Neural cell (in vitro differentiated cells): ENCODE results near the gene MAP2K4. TPM values are rescaled to one million over a fixed set of nuclear protein-coding genes. Genes with fewer than 3 reads are reported as not detected.

Source experiments
- H2AFZ ChIP-seq: fragments of 200-600, 300-800 bp; sonication (generic), shearing (Covaris generic); 2 replicates; pipeline ENCODE4 v1.6.0; 2014; ENCODE audit warnings: low read depth, mild to moderate bottlenecking, antibody characterized with exemption, low read length, moderate library complexity
- H3F3A ChIP-seq: fragments of 200-600 bp; shearing (Covaris generic); 2 replicates; pipeline ENCODE4 v1.6.1; 2016; ENCODE audit warnings: mild to moderate bottlenecking, moderate library complexity, mixed read lengths, antibody characterized with exemption, low read length; ENCODE audit not compliant: insufficient read depth, poor library complexity, severe bottlenecking
- H3K27ac ChIP-seq: fragments of 200-600, 300-800 bp; sonication (generic), shearing (Covaris generic); 2 replicates; pipeline ENCODE4 v1.5.1; 2014; ENCODE audit warnings: mild to moderate bottlenecking, low read length, moderate library complexity
- H3K27me3 ChIP-seq: fragments of 300-800, 200-600 bp; sonication (generic), shearing (Covaris generic); 2 replicates; pipeline ENCODE4 v1.6.0; 2014; ENCODE audit warnings: mild to moderate bottlenecking, low read depth, low read length, moderate library complexity; ENCODE audit not compliant: insufficient read depth
- H3K36me3 ChIP-seq: fragments of 300-800, 200-600 bp; sonication (generic), shearing (Covaris generic); 2 replicates; pipeline ENCODE4 v1.5.1; 2014; ENCODE audit warnings: mild to moderate bottlenecking, antibody characterized with exemption, low read length, moderate library complexity; ENCODE audit not compliant: insufficient read depth
- H3K4me2 ChIP-seq: fragments of 300-800, 200-600 bp; sonication (generic), shearing (Covaris generic); 2 replicates; pipeline ENCODE4 v1.6.0; 2014; ENCODE audit warnings: mild to moderate bottlenecking, low read length
- H3K4me3 ChIP-seq: fragments of 300-800, 200-600 bp; sonication (generic), shearing (Covaris generic); 2 replicates; pipeline ENCODE4 v1.5.1; 2014; ENCODE audit warnings: mild to moderate bottlenecking, low read length, moderate library complexity
- H3K79me2 ChIP-seq: fragments of 200-600 bp; shearing (Covaris generic); replicated peaks from 2 replicates; pipeline ENCODE4 v1.6.0; 2014; ENCODE audit warnings: mild to moderate bottlenecking, low read length, moderate library complexity; ENCODE audit not compliant: insufficient read depth
- H3K9ac ChIP-seq: fragments of 300-800, 200-600 bp; sonication (generic), shearing (Covaris generic); 2 replicates; pipeline ENCODE4 v1.6.1; 2016; ENCODE audit warnings: mild to moderate bottlenecking, low read length, mixed read lengths
- H3K9me2 ChIP-seq: fragments of 200-600 bp; shearing (Covaris generic); 2 replicates; pipeline ENCODE4 v1.6.1; 2016; ENCODE audit warnings: mild to moderate bottlenecking, low read length, mixed read lengths; ENCODE audit not compliant: insufficient read depth
- H3K9me3 ChIP-seq: fragments of 200-600, 300-800 bp; sonication (generic), shearing (Covaris generic); 2 replicates; pipeline ENCODE4 v1.6.1; 2016; ENCODE audit warnings: mild to moderate bottlenecking, mixed run types, low read length, moderate library complexity, mixed read lengths
- H4K20me1 ChIP-seq: fragments of 200-600 bp; shearing (Covaris generic); 2 replicates; pipeline ENCODE4 v1.6.1; 2016; ENCODE audit warnings: mild to moderate bottlenecking, mixed run types; ENCODE audit not compliant: insufficient read depth
- CTCF ChIP-seq: fragments of 450-650 bp; IDR thresholded peaks from 2 replicates; pipeline ENCODE4 v1.5.1; 2014; ENCODE audit warnings: antibody characterized with exemption, mild to moderate bottlenecking, moderate library complexity; ENCODE audit not compliant: poor library complexity, severe bottlenecking
- EP300 ChIP-seq: fragments of 450-650 bp; conservative IDR thresholded peaks from 2 replicates; pipeline ENCODE4 v1.6.1; 2014; ENCODE audit warnings: antibody characterized with exemption, mild to moderate bottlenecking, moderate library complexity; ENCODE audit not compliant: poor library complexity, severe bottlenecking
- EZH2 ChIP-seq: fragments of 200-600, 300-800 bp; shearing (Covaris generic), sonication (generic); IDR thresholded peaks from 2 replicates; pipeline ENCODE4 v1.6.1; 2014; ENCODE audit warnings: antibody characterized with exemption, low read length, borderline replicate concordance, mild to moderate bottlenecking; ENCODE audit not compliant: insufficient read depth, poor library complexity, severe bottlenecking
- MXI1 ChIP-seq: fragments of 450-650 bp; conservative IDR thresholded peaks from 2 replicates; pipeline ENCODE4 v1.6.1; 2014; ENCODE audit warnings: antibody characterized with exemption, mild to moderate bottlenecking; ENCODE audit not compliant: poor library complexity, severe bottlenecking
- POLR2AphosphoS5 ChIP-seq: IDR thresholded peaks from 2 replicates; pipeline ENCODE4 v1.6.1; 2012
- RAD21 ChIP-seq: fragments of 450-650 bp; conservative IDR thresholded peaks from 2 replicates; pipeline ENCODE4 v1.6.1; 2014; ENCODE audit warnings: antibody characterized with exemption, mild to moderate bottlenecking, moderate library complexity
- REST ChIP-seq: IDR thresholded peaks from 2 replicates; pipeline ENCODE4 v1.6.1; 2012; ENCODE audit warnings: borderline replicate concordance
- SMC3 ChIP-seq: fragments of 450-650 bp; conservative IDR thresholded peaks from 2 replicates; pipeline ENCODE4 v1.6.1; 2014; ENCODE audit warnings: antibody characterized with exemption, mild to moderate bottlenecking, moderate library complexity; ENCODE audit not compliant: poor library complexity
- TAF1 ChIP-seq: IDR thresholded peaks from 2 replicates; pipeline ENCODE4 v1.6.1; 2012; ENCODE audit warnings: low read depth
- polyA plus RNA-seq: library from polyadenylated mRNA; depleted of rRNA; stranded (reverse); fragments of >200 nt; gene quantifications from 2 replicates; pipeline ENCODE4 v1.2.3, GENCODE V29; 2014

MAP2K4 gene
- polyA plus RNA-seq, 1 donor from 2014 or later = 78.4 TPM

- TF ChIP-seq TAF1 (no peak), RAD21 (no peak), REST (no peak), EP300 (no peak), POLR2AphosphoS5 (no peak)
- H3K9me2 ChIP-seq = no peaks in the 10 kb centered on the region
- no peak overlapping the region for H3K27ac ChIP-seq
- no peak overlapping the region for H3K9ac ChIP-seq
- no peaks in the 10 kb centered on the region for H3F3A ChIP-seq
- peaks cover 8% of the 10 kb centered on the region for H3K9me3 ChIP-seq
- H3K79me2 ChIP-seq = no peaks in the 10 kb centered on the region
- H3K4me2 ChIP-seq = no peak overlapping the region
- no peak overlapping the region for H3K4me3 ChIP-seq
- no peaks in the 10 kb centered on the region for H3K27me3 ChIP-seq
- no peaks in the 10 kb centered on the region for H4K20me1 ChIP-seq
- no peaks in the 10 kb centered on the region for H3K36me3 ChIP-seq
- no peak overlapping the region for H2AFZ ChIP-seq
Measured at GRCh38 chr17:12164085-12164484, 143.4 kb downstream of the MAP2K4 start.

GRCh38 chr17:12178644-12179330, 158.1 kb downstream of the MAP2K4 start:
- H2AFZ ChIP-seq = no peak overlapping the region
- no peak overlapping the region for H3K4me2 ChIP-seq
- no peaks in the 10 kb centered on the region for H3K36me3 ChIP-seq
- no peak overlapping the region for H3K9ac ChIP-seq
- no peaks in the 10 kb centered on the region for H3F3A ChIP-seq
- no peaks in the 10 kb centered on the region for H3K27me3 ChIP-seq
- no peaks in the 10 kb centered on the region for H3K9me2 ChIP-seq
- H3K9me3 ChIP-seq = peaks cover 3% of the 10 kb centered on the region
- H4K20me1 ChIP-seq = no peaks in the 10 kb centered on the region
- no peak overlapping the region for H3K4me3 ChIP-seq
- no peak for TF ChIP-seq REST
- TF ChIP-seq EP300 = no peak
- TF ChIP-seq POLR2AphosphoS5 = no peak
- TF ChIP-seq RAD21 = no peak
- no peak for TF ChIP-seq EZH2
- TF ChIP-seq CTCF = no peak
- TF ChIP-seq TAF1 = no peak
- TF ChIP-seq SMC3 = no peak
- no peak for TF ChIP-seq MXI1
- H3K79me2 ChIP-seq = no peaks in the 10 kb centered on the region
- H3K27ac ChIP-seq = no peak overlapping the region
